Naive thymus-derived CD4-positive, alpha-beta T cell (primary cell): ENCODE results near the gene PPP1R11. TPM values are rescaled to one million over a fixed set of nuclear protein-coding genes. Genes with fewer than 3 reads are reported as not detected.
"Not testable (repeated sequence)": the region's sequence is repeated elsewhere in the genome, so short reads cannot be mapped to it uniquely, and the experiment has no call there.

Source experiments
- ATAC-seq: fragments of 150-1000 bp; cut with Tn5 transposase; 2 replicates; pipeline ENCODE4 v1.10.0; 2021; ENCODE audit warnings: mild to moderate bottlenecking, moderate library complexity
- CTCF ChIA-PET: fragments of 350-600 bp; sonication (Branson Sonifier 250); formaldehyde crosslinking; loops from one replicate; lab custom pipeline; 2021; ENCODE audit warnings: antibody characterized with exemption; lab: Charles Lee
- POLR2A ChIA-PET: fragments of 350-600 bp; sonication (Branson Sonifier 250); formaldehyde crosslinking; loops from one replicate; lab custom pipeline; 2021; ENCODE audit warnings: antibody characterized with exemption, inconsistent platforms; lab: Charles Lee
- DNase-seq, 9 donors: peaks; one replicate each; pipeline versions ENCODE4 v3.0.0 to v3.0.0-alpha.2; 2020 to 2022; ENCODE audit warnings: mixed read lengths in 1 of 9
- H3K27ac ChIP-seq: one replicate; pipeline ENCODE4 v1.7.0; 2013; ENCODE audit warnings: mild to moderate bottlenecking, low read depth, low read length, moderate library complexity
- H3K27me3 ChIP-seq, 2 donors: one replicate each; pipeline ENCODE4 v1.7.0; 2013; ENCODE audit warnings: low read length in 2 of 2, mild to moderate bottlenecking in 2 of 2, moderate library complexity in 2 of 2; ENCODE audit not compliant: control insufficient read depth in 2 of 2, insufficient read depth in 2 of 2
- H3K36me3 ChIP-seq, 3 experiments: 1 replicate in 2 of 3; 2 replicates in 1 of 3; pipeline ENCODE4 v1.7.0; 2013; ENCODE audit warnings: low read length in 3 of 3, mild to moderate bottlenecking in 3 of 3, moderate library complexity in 1 of 3; ENCODE audit not compliant: insufficient read depth in 3 of 3, control insufficient read depth in 2 of 3
- H3K4me1 ChIP-seq, 2 donors: one replicate each; pipeline ENCODE4 v1.7.0; 2013; ENCODE audit warnings: low read length in 2 of 2, mild to moderate bottlenecking in 2 of 2, moderate library complexity in 1 of 2; ENCODE audit not compliant: control insufficient read depth in 2 of 2, insufficient read depth in 2 of 2
- H3K4me3 ChIP-seq: 2 replicates; pipeline ENCODE4 v1.7.0; 2013; ENCODE audit warnings: mild to moderate bottlenecking, low read length
- H3K9me3 ChIP-seq, 3 experiments: 1 replicate in 2 of 3; 2 replicates in 1 of 3; pipeline ENCODE4 v1.7.0; 2013; ENCODE audit warnings: low read length in 3 of 3; ENCODE audit not compliant: control insufficient read depth in 2 of 3
- H3K27ac Mint-ChIP-seq, 9 donors: one replicate each; pipeline ENCODE4 v1.8.0; 2020 to 2022; ENCODE audit warnings: mixed read lengths in 9 of 9, mild to moderate bottlenecking in 8 of 9, moderate library complexity in 5 of 9, inconsistent platforms in 2 of 9
- H3K27me3 Mint-ChIP-seq, 5 donors: one replicate each; pipeline ENCODE4 v1.8.0; 2021 to 2022; ENCODE audit warnings: mixed read lengths in 5 of 5, mild to moderate bottlenecking in 1 of 5
- H3K36me3 Mint-ChIP-seq, 5 donors: one replicate each; pipeline ENCODE4 v1.8.0; 2020 to 2022; ENCODE audit warnings: mixed read lengths in 5 of 5, mild to moderate bottlenecking in 3 of 5, inconsistent platforms in 1 of 5
- H3K4me1 Mint-ChIP-seq, 7 donors: one replicate each; pipeline ENCODE4 v1.8.0; 2020 to 2022; ENCODE audit warnings: mixed read lengths in 7 of 7, mild to moderate bottlenecking in 3 of 7, inconsistent platforms in 1 of 7
- H3K4me3 Mint-ChIP-seq, 10 donors: one replicate each; pipeline ENCODE4 v1.8.0; 2020 to 2022; ENCODE audit warnings: mild to moderate bottlenecking in 10 of 10, mixed read lengths in 10 of 10, moderate library complexity in 6 of 10, inconsistent platforms in 2 of 10
- H3K9me3 Mint-ChIP-seq, 11 donors: one replicate each; pipeline ENCODE4 v1.8.0; 2020 to 2022; ENCODE audit warnings: mixed read lengths in 11 of 11, mild to moderate bottlenecking in 4 of 11, inconsistent platforms in 1 of 11, moderate library complexity in 1 of 11
- intact Hi-C, 2 donors: fragments of 100-400 bp; cut with micrococcal nuclease; formaldehyde crosslinking; loops; one replicate each; pipeline ENCODE4 v1.15.1; 2023
- polyA plus RNA-seq, 2 donors: library from polyadenylated mRNA; unstranded; fragments of 300-500 nt; fragmentation: Illumina TruSeq; gene quantifications; one replicate each; pipeline ENCODE4 v1.2.3, GENCODE V29; 2021
- total RNA-seq, 6 experiments: library from RNA in 5 of 6; stranded (reverse) in 5 of 6; gene quantifications; 1 replicate in 5 of 6; 2 replicates in 1 of 6; pipeline ENCODE4 v1.2.3 and lab custom pipeline; 2021 to 2026

PPP1R11 gene
- total and polyA plus RNA-seq, 7 experiments from 2014 or later: 49.4 to 113 (median 64.0) TPM

- ChIA-PET POLR2A (no interaction called here), CTCF (interaction anchor here (0.7 kb wide), 1 partner anchor 60 kb away, joined by 3 read pairs; no protein-coding TSS in a partner anchor)
- no peak overlapping the region for H3K4me3 ChIP-seq
- H3K27me3 Mint-ChIP-seq: no peaks in the 10 kb centered on the region
- H3K4me1 Mint-ChIP-seq: peaks cover 0 to 6% (median 0%) of the 10 kb centered on the region in 7 donors
- peaks cover 4 to 44% (median 8%) of the 10 kb centered on the region in 5 donors for H3K36me3 Mint-ChIP-seq
- no peaks in the 10 kb centered on the region for H3K27me3 ChIP-seq
- ATAC-seq (no peak), DNase-seq (no peak)
- no peaks in the 10 kb centered on the region for H3K4me1 ChIP-seq
- H3K27ac ChIP-seq: no peak overlapping the region
- peaks cover 0 to 6% (median 0%) of the 10 kb centered on the region in 3 experiments for H3K36me3 ChIP-seq
- no peaks in the 10 kb centered on the region for H3K9me3 Mint-ChIP-seq
- no peaks in the 10 kb centered on the region for H3K9me3 ChIP-seq
- peak overlapping the region in 1 of 9 donors; percentile 60 for H3K27ac Mint-ChIP-seq
- intact Hi-C loops: no loop called here
- H3K4me3 Mint-ChIP-seq: no peak overlapping the region
Measured at GRCh38 chr6:30029588-30029987, 37.4 kb upstream of the PPP1R11 start.

- ChIA-PET POLR2A (no interaction called here), CTCF (no interaction called here)
- intact Hi-C loops: no loop called here
- H3K27me3 Mint-ChIP-seq: no peaks in the 10 kb centered on the region
- H3K4me3 Mint-ChIP-seq: no peak overlapping the region
- Histone ChIP-seq H3K4me1 (no peaks in the 10 kb centered on the region), H3K4me3 (no peak overlapping the region), H3K27me3 (no peaks in the 10 kb centered on the region), H3K9me3 (no peaks in the 10 kb centered on the region), H3K27ac (no peak overlapping the region), H3K36me3 (peaks cover 0 to 10% (median 0%) of the 10 kb centered on the region in 3 experiments)
- H3K27ac Mint-ChIP-seq: no peak overlapping the region
- DNase-seq (no peak), ATAC-seq (no peak)
- peaks cover 10 to 56% (median 18%) of the 10 kb centered on the region in 5 donors for H3K36me3 Mint-ChIP-seq
- peaks cover 0 to 10% (median 0%) of the 10 kb centered on the region in 7 donors for H3K4me1 Mint-ChIP-seq
- no peaks in the 10 kb centered on the region for H3K9me3 Mint-ChIP-seq
Measured at GRCh38 chr6:30031381-30031780, 35.6 kb upstream of the PPP1R11 start.

- peak; percentile 67 for ATAC-seq
- DNase-seq, H3K4me1 ChIP-seq, H3K9me3 ChIP-seq, H3K9me3 Mint-ChIP-seq, H3K27me3 ChIP-seq, H3K27ac ChIP-seq, H3K36me3 ChIP-seq, H3K27me3 Mint-ChIP-seq, intact Hi-C loops, H3K4me3 Mint-ChIP-seq, CTCF ChIA-PET, H3K4me3 ChIP-seq: not testable (repeated sequence)
- Mint-ChIP-seq H3K4me1 (peaks cover 0 to 17% (median 2%) of the 10 kb centered on the region in 7 donors), H3K36me3 (peaks cover 8 to 53% (median 18%) of the 10 kb centered on the region in 5 donors), H3K27ac (peak overlapping the region in 1 of 9 donors; percentile 22)
- POLR2A ChIA-PET: interaction anchor here (1.9 kb wide), 1 partner anchor 28 kb away, joined by 4 read pairs; the partner anchor contains the start of gene POLR1H
Measured at GRCh38 chr6:30033440-30033839, 33.6 kb upstream of the PPP1R11 start.

- Histone ChIP-seq H3K27me3 (no peaks in the 10 kb centered on the region), H3K36me3 (peaks cover 0 to 10% (median 0%) of the 10 kb centered on the region in 3 experiments), H3K4me3 (no peak overlapping the region), H3K9me3 (no peaks in the 10 kb centered on the region), H3K27ac (no peak overlapping the region), H3K4me1 (no peaks in the 10 kb centered on the region)
- no peak overlapping the region for H3K27ac Mint-ChIP-seq
- ChIA-PET POLR2A (no interaction called here), CTCF (no interaction called here)
- H3K4me1 Mint-ChIP-seq: peaks cover 0 to 17% (median 2%) of the 10 kb centered on the region in 7 donors
- intact Hi-C loops: no loop called here
- no peaks in the 10 kb centered on the region for H3K27me3 Mint-ChIP-seq
- H3K4me3 Mint-ChIP-seq: no peak overlapping the region
- DNase-seq: no peak
- ATAC-seq: no peak
- H3K9me3 Mint-ChIP-seq: no peaks in the 10 kb centered on the region
- peaks cover 7 to 46% (median 18%) of the 10 kb centered on the region in 5 donors for H3K36me3 Mint-ChIP-seq
Measured at GRCh38 chr6:30035784-30036183, 31.2 kb upstream of the PPP1R11 start.

- H3K4me3 Mint-ChIP-seq: no peak overlapping the region
- POLR2A ChIA-PET: no interaction called here
Measured at GRCh38 chr6:30037182-30037788, 29.7 kb upstream of the PPP1R11 start.

GRCh38 chr6:30041221-30041620, 25.8 kb upstream of the PPP1R11 start:
- Mint-ChIP-seq H3K4me1 (peaks cover 0 to 19% (median 4%) of the 10 kb centered on the region in 7 donors), H3K4me3 (no peak overlapping the region), H3K9me3 (no peaks in the 10 kb centered on the region), H3K27ac (no peak overlapping the region), H3K36me3 (peaks cover 0 to 30% (median 8%) of the 10 kb centered on the region in 5 donors), H3K27me3 (no peaks in the 10 kb centered on the region)
- CTCF ChIA-PET: no interaction called here
- ATAC-seq (no peak), DNase-seq (no peak)
- POLR2A ChIA-PET: no interaction called here
- H3K36me3 ChIP-seq: no peaks in the 10 kb centered on the region
- no peaks in the 10 kb centered on the region for H3K9me3 ChIP-seq
- no peaks in the 10 kb centered on the region for H3K27me3 ChIP-seq
- intact Hi-C loops: no loop called here
- H3K4me1 ChIP-seq: no peaks in the 10 kb centered on the region
- H3K27ac ChIP-seq: no peak overlapping the region
- H3K4me3 ChIP-seq: no peak overlapping the region

More at GRCh38 chr6:30037182-30037788, 29.7 kb upstream of the PPP1R11 start:
- Mint-ChIP-seq H3K4me1 (peaks cover 0 to 17% (median 3%) of the 10 kb centered on the region in 7 donors), H3K27ac (no peak overlapping the region), H3K36me3 (peaks cover 7 to 45% (median 18%) of the 10 kb centered on the region in 5 donors), H3K27me3 (no peaks in the 10 kb centered on the region), H3K9me3 (no peaks in the 10 kb centered on the region)
- ATAC-seq (peak; percentile 47), DNase-seq (peak in 2 of 9 donors; percentile 10 to 15)
- intact Hi-C loops: loop anchor here in 1 of 2 donors (1.0 kb wide), 1 partner anchor 189 kb away; no protein-coding TSS in a partner anchor
- Histone ChIP-seq H3K4me3 (no peak overlapping the region), H3K4me1 (no peaks in the 10 kb centered on the region), H3K9me3 (no peaks in the 10 kb centered on the region), H3K27ac (no peak overlapping the region), H3K27me3 (no peaks in the 10 kb centered on the region), H3K36me3 (peaks cover 0 to 6% (median 0%) of the 10 kb centered on the region in 3 experiments)
- CTCF ChIA-PET: interaction anchor here (1.2 kb wide), 1 partner anchor 189 kb away, joined by 3 read pairs; no protein-coding TSS in a partner anchor
